ENCODE results near the gene CNN2. TPM values are rescaled to one million over a fixed set of nuclear protein-coding genes. Genes with fewer than 3 reads are reported as not detected.

Gene CNN2
- total and polyA plus RNA-seq, 2 of the 13 experiments (the other 11 are each of a cell fraction or from before 2014, with no cell fraction given), result 63.6 to 70.0 TPM

GRCh38 chr19:1066251-1066747 is 39.9 kb downstream of the CNN2 start (continued):
- no peak; the same call in 1 of the 2 replicates for TF ChIP-seq ZHX1 (CRISPR knock-in tag; IDR thresholded peaks at IDR 0.05; ENCODE audit: low read depth)
- TF ChIP-seq RBFOX2 (IDR thresholded peaks at IDR 0.05; ENCODE audit: low read depth, low read length), result no peak; the same call in 1 of the 2 replicates
- TF ChIP-seq ZNF143 (CRISPR knock-in tag; IDR thresholded peaks at IDR 0.05), result no peak
- no peak for TF ChIP-seq NFAT5 (CRISPR knock-in tag; IDR thresholded peaks at IDR 0.05)
- TF ChIP-seq ZBTB40 (IDR thresholded peaks at IDR 0.05), result no peak
- peak; percentile 39; the same call in 1 of the 2 replicates for TF ChIP-seq ZBTB40 (CRISPR knock-in tag; IDR thresholded peaks at IDR 0.05)
- no peak for TF ChIP-seq SMARCC2 (IDR thresholded peaks at IDR 0.05)
- no peak for TF ChIP-seq ZNF557 (CRISPR knock-in tag; IDR thresholded peaks at IDR 0.05)
- TF ChIP-seq RFXAP (CRISPR knock-in tag; IDR thresholded peaks at IDR 0.05; ENCODE audit: borderline replicate concordance), result peak; percentile 69; the same call in 1 of the 2 replicates
- peak; percentile 23; the same call in 1 of the 2 replicates for TF ChIP-seq GATAD2A (CRISPR knock-in tag; IDR thresholded peaks at IDR 0.05)
- TF ChIP-seq BATF2 (CRISPR knock-in tag; IDR thresholded peaks at IDR 0.05), result no peak
- peak; percentile 41 for TF ChIP-seq SOX5 (CRISPR knock-in tag; IDR thresholded peaks at IDR 0.05; ENCODE audit: borderline replicate concordance)

Data from HepG2 (cell line).